ENCODE results near the gene CREG2.

The CREG2 gene

DNA sequence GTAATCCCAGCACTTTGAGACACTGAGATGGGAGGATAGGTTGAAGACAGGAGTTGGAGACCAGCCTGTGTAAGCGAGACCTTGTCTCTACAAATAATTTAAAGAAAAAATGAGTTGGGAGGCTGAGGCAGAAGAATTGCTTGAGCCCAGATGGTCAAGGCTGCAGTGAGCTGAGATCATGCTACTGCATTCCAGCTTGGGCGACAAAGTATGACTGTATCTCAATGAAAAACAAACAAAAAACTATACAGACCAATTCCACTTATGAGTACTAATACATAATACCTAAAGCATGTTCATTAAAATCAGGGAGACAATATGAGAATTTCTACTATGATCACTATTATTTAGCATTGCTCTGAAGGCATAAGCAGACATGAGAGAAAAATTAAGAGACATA lies 91.4 kb downstream of the CREG2 start:
- TF ChIP-seq CTCF (conservative IDR thresholded peaks at IDR 0.05; ENCODE audit: control insufficient read depth, insufficient read depth, low read depth, low read length), result no peak
- H3K4me3 ChIP-seq (ENCODE audit: control insufficient read depth, low read depth, low read length), result no peak overlapping the region
- peak; percentile 67 for DNase-seq (ENCODE audit: low read depth)

Data from fibroblast of mammary gland (primary cell).